HG03460 (cell line): ENCODE data around the gene CSF1.
"Not testable (repeated sequence)": the region's sequence is repeated elsewhere in the genome, so short reads cannot be mapped to it uniquely, and the experiment has no call there.

ENCODE experiments used
- ATAC-seq: cut with Tn5 transposase; IDR thresholded peaks from one replicate; pipeline ENCODE4 v1.9.1; 2021; ENCODE audit not compliant: unreplicated experiment

CSF1 gene

GRCh38 chr1:109917768-109918606 lies 7.3 kb downstream of the CSF1 start:
- ATAC-seq, result no peak

- ATAC-seq, result no peak
Observed at GRCh38 chr1:109918671-109919070, 8.0 kb downstream of the CSF1 start.

- ATAC-seq, result no peak
Observed at GRCh38 chr1:109919303-109919702, 8.7 kb downstream of the CSF1 start.

- ATAC-seq, result not testable (repeated sequence)
Observed at GRCh38 chr1:109920391-109920790, 9.7 kb downstream of the CSF1 start.

- ATAC-seq, result no peak
Observed at GRCh38 chr1:109922326-109922725, 11.7 kb downstream of the CSF1 start.

GRCh38 chr1:109923131-109923945 lies 12.7 kb downstream of the CSF1 start:
- no peak for ATAC-seq

GRCh38 chr1:109923946-109924275 lies 13.3 kb downstream of the CSF1 start:
- ATAC-seq, result no peak

GRCh38 chr1:109924316-109924715 lies 13.7 kb downstream of the CSF1 start:
- ATAC-seq, result no peak

GRCh38 chr1:109925159-109925990 lies 14.7 kb downstream of the CSF1 start:
- no peak for ATAC-seq

GRCh38 chr1:109926662-109927300 lies 16.1 kb downstream of the CSF1 start:
- ATAC-seq, result no peak

- ATAC-seq, result no peak
Observed at GRCh38 chr1:109927356-109927755, 16.7 kb downstream of the CSF1 start.

- no peak for ATAC-seq
Observed at GRCh38 chr1:109927911-109928321, 17.3 kb downstream of the CSF1 start.

GRCh38 chr1:109928591-109929111 lies 18.0 kb downstream of the CSF1 start:
- ATAC-seq, result no peak

- no peak for ATAC-seq
Observed at GRCh38 chr1:109929170-109929569, 18.5 kb downstream of the CSF1 start.

GRCh38 chr1:109929588-109930251 lies 19.1 kb downstream of the CSF1 start:
- ATAC-seq, result no peak

- no peak for ATAC-seq
Observed at GRCh38 chr1:109930252-109930993, 19.8 kb downstream of the CSF1 start.

- no peak for ATAC-seq
Observed at GRCh38 chr1:109931189-109931731, 20.6 kb downstream of the CSF1 start.

GRCh38 chr1:109931911-109932636 lies 21.4 kb downstream of the CSF1 start:
- ATAC-seq, result no peak
